GM08714 (cell line): Measurements from ENCODE around the gene CNIH2.
A peak's percentile ranks its signal among the peaks of the same experiment; 100 is the strongest.
"Not testable (repeated sequence)": the region's sequence is repeated elsewhere in the genome, so short reads cannot be mapped to it uniquely, and the experiment has no call there.

ENCODE experiments used
- H3K4me3 ChIP-seq: fragments of 200-500 bp; sonication (Bioruptor generic); 2 replicates; pipeline ENCODE4 v1.5.1; 2014; ENCODE audit warnings: mild to moderate bottlenecking, low read length, inconsistent platforms
- ZNF274 ChIP-seq: IDR thresholded peaks from 2 replicates; pipeline ENCODE4 v1.6.1; 2012; ENCODE audit warnings: mild to moderate bottlenecking, low read depth, low read length

The CNIH2 gene

DNA sequence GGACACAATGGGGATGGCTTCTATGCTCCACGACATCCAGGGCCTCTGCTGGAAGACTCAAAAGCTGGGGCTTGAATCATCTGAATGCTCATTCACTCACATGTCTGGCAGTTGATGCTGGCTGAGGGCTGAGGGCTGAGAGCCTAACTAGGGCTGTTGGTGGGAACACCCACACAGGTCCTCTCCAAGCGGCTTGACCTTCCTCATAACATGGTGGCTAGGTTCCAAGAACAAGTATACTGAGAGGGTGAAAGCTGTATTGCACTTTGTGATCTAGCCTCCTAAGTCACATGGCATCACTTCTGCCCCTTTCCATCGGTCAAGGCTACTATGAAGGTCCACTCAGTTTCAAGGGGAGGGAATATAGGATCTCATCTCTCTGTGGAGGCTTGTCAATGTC is 21.2 kb downstream of the CNIH2 start:
- no peak overlapping the region for H3K4me3 ChIP-seq
- TF ChIP-seq ZNF274 = no peak

GRCh38 chr11:66302656-66303055 is 24.7 kb downstream of the CNIH2 start:
- TF ChIP-seq ZNF274 = no peak
- no peak overlapping the region for H3K4me3 ChIP-seq

DNA sequence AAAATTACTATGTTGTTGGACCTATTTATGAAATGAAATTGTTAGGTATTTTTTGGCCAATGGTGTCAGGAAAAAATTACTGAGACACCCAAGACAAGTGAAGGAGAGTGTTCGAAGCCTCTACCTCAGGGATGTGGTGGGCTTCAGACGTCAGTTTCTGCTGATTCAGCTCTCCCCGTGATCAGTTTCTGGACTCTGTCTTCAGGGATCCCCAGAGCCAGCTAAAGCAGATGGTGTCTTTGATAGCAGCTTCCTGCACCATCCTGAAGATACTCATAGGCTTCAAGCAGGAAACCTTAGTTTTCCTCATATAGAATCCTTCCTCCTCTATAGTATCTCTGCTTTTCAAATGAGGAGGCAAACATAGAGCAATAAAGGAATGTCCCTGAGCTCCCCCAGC is 31.5 kb downstream of the CNIH2 start:
- no peak for TF ChIP-seq ZNF274
- H3K4me3 ChIP-seq = no peak overlapping the region

- H3K4me3 ChIP-seq = no peak overlapping the region
- TF ChIP-seq ZNF274 = no peak
These were observed 32.3 kb downstream of the CNIH2 start for GRCh38 chr11:66310324-66310723.

GRCh38 chr11:66310803-66311440 is 32.9 kb downstream of the CNIH2 start:
- H3K4me3 ChIP-seq = not testable (repeated sequence)

- peak overlapping the region; percentile 66; the same call in 1 of the 2 replicates for H3K4me3 ChIP-seq
- TF ChIP-seq ZNF274 = no peak
These were observed 33.5 kb downstream of the CNIH2 start for GRCh38 chr11:66311470-66311964.

- TF ChIP-seq ZNF274 = no peak
- H3K4me3 ChIP-seq = peak overlapping the region; percentile 66; the same call in 1 of the 2 replicates
These were observed 34.1 kb downstream of the CNIH2 start for GRCh38 chr11:66311965-66312548.

- TF ChIP-seq ZNF274 = no peak
- peak overlapping the region; percentile 66; the same call in 1 of the 2 replicates for H3K4me3 ChIP-seq
These were observed 34.8 kb downstream of the CNIH2 start for GRCh38 chr11:66312549-66313320.

- no peak overlapping the region; the same call in 1 of the 2 replicates for H3K4me3 ChIP-seq
- no peak for TF ChIP-seq ZNF274
These were observed 35.6 kb downstream of the CNIH2 start for GRCh38 chr11:66313321-66314185.

GRCh38 chr11:66314186-66314501 is 36.2 kb downstream of the CNIH2 start:
- no peak for TF ChIP-seq ZNF274
- H3K4me3 ChIP-seq = no peak overlapping the region

DNA sequence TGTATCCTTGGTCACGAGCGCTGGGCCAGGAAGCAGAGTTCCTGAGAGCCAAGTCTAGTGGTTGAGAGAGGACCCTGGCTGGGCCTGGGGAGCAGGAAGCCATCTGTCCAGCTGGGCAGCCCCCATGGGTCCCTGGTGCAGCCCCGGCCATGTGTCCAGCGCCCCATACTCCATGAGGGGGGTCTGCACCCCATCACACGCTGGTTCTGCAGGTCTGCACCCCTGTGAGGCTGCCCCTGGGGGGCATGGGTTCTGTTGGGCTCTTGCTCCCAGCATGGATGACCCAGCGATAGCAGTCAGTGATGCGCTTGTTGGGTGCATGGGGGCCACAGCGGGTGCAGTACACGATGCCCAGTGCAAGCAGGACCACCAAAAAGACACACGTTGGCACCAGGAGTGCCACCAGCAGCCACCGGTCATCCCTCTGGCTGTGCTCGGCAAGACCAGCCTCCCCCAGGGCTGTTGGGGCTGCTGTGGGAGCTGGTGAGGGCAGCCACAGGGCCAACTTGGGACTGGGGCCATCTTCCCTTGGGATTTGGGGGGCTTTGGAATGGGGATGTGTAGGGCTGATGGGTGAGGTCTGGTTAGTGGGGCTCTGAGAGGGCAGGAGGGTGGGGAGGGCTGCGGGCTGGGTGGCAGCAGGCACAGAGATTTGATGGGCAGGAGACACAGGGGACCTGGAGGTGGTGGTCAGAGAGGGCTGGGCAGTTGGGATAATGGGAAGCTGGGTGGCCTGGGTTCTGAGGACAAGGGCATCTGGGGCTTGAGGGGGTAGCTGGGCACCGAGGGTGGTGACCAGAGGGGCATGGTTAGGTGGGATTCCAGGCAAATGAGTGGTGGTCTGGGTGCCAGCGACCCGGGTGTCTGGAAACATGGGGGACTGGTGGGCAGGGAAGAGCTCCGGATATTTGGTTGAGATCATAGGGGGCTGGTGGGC is 36.9 kb downstream of the CNIH2 start:
- no peak overlapping the region for H3K4me3 ChIP-seq
- TF ChIP-seq ZNF274 = no peak

DNA sequence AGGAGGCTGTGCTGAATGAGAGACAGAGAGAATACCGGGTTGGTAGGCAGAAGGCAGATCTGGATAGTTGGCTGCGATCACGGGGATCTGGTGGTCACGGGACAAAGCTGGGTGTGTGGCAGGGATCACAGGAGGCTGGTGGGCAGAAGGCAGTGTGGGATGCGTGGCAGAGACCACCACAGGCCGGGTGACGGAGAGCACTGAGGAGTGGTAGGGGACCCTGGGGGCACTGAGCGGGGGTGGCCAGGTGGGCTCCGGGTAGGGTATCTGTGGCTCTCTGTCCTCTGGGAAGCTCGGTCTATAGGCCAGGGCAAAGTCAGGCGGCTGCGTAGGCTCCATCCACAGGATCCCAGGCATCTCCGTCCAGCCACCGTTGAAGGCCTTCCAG is 37.5 kb downstream of the CNIH2 start:
- TF ChIP-seq ZNF274 = no peak
- H3K4me3 ChIP-seq = no peak overlapping the region
